PC-9 (cell line): ENCODE results near the gene PPP2R3B. TPM values are rescaled to one million over a fixed set of nuclear protein-coding genes. Genes with fewer than 3 reads are reported as not detected.

Source experiments
- BruUV-seq: library from RNA; stranded (reverse); fragments of 400-500 nt; replicated peaks from 2 replicates; lab custom pipeline; 2021; lab: Mats Ljungman, UMichigan
- CTCF ChIA-PET: fragments of 300-600 bp; sonication (Branson Sonifier 250); formaldehyde crosslinking; loops from one replicate; lab custom pipeline; 2022; ENCODE audit warnings: antibody characterized with exemption; lab: Charles Lee
- POLR2A ChIA-PET: fragments of 300-600 bp; sonication (Branson Sonifier 250); formaldehyde crosslinking; loops from one replicate; lab custom pipeline; 2022; ENCODE audit warnings: antibody characterized with exemption; ENCODE audit not compliant: unreplicated experiment; lab: Charles Lee
- DNase-seq, 2 experiments: peaks; one replicate each; pipeline versions ENCODE4 v3.0.0 to v3.0.0-alpha.2; 2015 to 2022; ENCODE audit warnings: mixed read lengths in 1 of 2
- H2AFZ ChIP-seq: fragments of 200-600 bp; sonication (generic); 2 replicates; pipeline ENCODE4 v1.8.1; 2017; ENCODE audit warnings: antibody characterized with exemption
- H3F3A ChIP-seq: fragments of 200-600 bp; sonication (generic); 2 replicates; pipeline ENCODE4 v1.8.1; 2017; ENCODE audit warnings: antibody characterized with exemption, mild to moderate bottlenecking, low read depth; ENCODE audit not compliant: insufficient read depth
- H3K27ac ChIP-seq: fragments of 200-600 bp; sonication (generic); 2 replicates; pipeline ENCODE4 v1.6.1; 2016; ENCODE audit warnings: mixed run types
- H3K27me3 ChIP-seq: fragments of 200-600 bp; sonication (generic); 2 replicates; pipeline ENCODE4 v1.6.1; 2016; ENCODE audit warnings: low read depth, mixed run types; ENCODE audit not compliant: insufficient read depth
- H3K36me3 ChIP-seq: fragments of 200-600 bp; sonication (generic); 2 replicates; pipeline ENCODE4 v1.6.1; 2016; ENCODE audit warnings: low read depth, mixed run types
- H3K4me1 ChIP-seq: fragments of 200-600 bp; sonication (generic); replicated peaks from 2 replicates; pipeline ENCODE4 v1.6.1; 2016; ENCODE audit warnings: mixed run types; ENCODE audit not compliant: insufficient read depth
- H3K4me2 ChIP-seq: fragments of 200-600 bp; sonication (generic); 2 replicates; pipeline ENCODE4 v1.6.1; 2017; ENCODE audit warnings: mixed run types
- H3K4me3 ChIP-seq: fragments of 200-600 bp; sonication (generic); 2 replicates; pipeline ENCODE4 v1.6.1; 2016; ENCODE audit warnings: mixed run types
- H3K79me2 ChIP-seq: fragments of 200-600 bp; sonication (generic); 2 replicates; pipeline ENCODE4 v1.6.1; 2017; ENCODE audit warnings: low read depth, mixed run types
- H3K9me2 ChIP-seq: fragments of 200-600 bp; sonication (generic); 2 replicates; pipeline ENCODE4 v1.8.1; 2017; ENCODE audit warnings: mild to moderate bottlenecking; ENCODE audit not compliant: insufficient read depth
- H3K9me3 ChIP-seq: fragments of 200-600 bp; sonication (generic); 2 replicates; pipeline ENCODE4 v1.8.1; 2016; ENCODE audit warnings: low read depth; ENCODE audit not compliant: insufficient read depth
- H4K20me1 ChIP-seq: fragments of 200-600 bp; sonication (generic); 2 replicates; pipeline ENCODE4 v1.8.1; 2017; ENCODE audit not compliant: insufficient read depth
- CTCF ChIP-seq: fragments of 200-600 bp; sonication (generic); conservative IDR thresholded peaks from 2 replicates; pipeline ENCODE4 v1.6.1; 2017; ENCODE audit warnings: mixed run types, antibody characterized with exemption, mild to moderate bottlenecking, moderate library complexity
- EZH2 ChIP-seq: fragments of 200-600 bp; sonication (generic); IDR thresholded peaks from 2 replicates; pipeline ENCODE4 v1.8.0; 2017; ENCODE audit warnings: antibody characterized with exemption, low read depth
- intact Hi-C: fragments of 100-400 bp; cut with micrococcal nuclease; formaldehyde crosslinking; loops from one replicate; pipeline ENCODE4 v1.10.0; 2022; ENCODE audit not compliant: unreplicated experiment
- total RNA-seq: library from RNA; stranded (reverse); gene quantifications from 2 replicates; pipeline ENCODE4 v1.2.3, GENCODE V29; 2021

PPP2R3B gene
- total RNA-seq, 1 experiment from 2014 or later, result 32.5 TPM

- ChIA-PET POLR2A (no interaction called here), CTCF (no interaction called here)
- Histone ChIP-seq H3K27ac (no peak overlapping the region), H3K4me2 (no peak overlapping the region), H4K20me1 (no peaks in the 10 kb centered on the region), H3K36me3 (no peaks in the 10 kb centered on the region), H3K9me2 (no peaks in the 10 kb centered on the region), H3K79me2 (peaks cover 13% of the 10 kb centered on the region; the same call in 1 of the 2 replicates), H3K4me1 (no peaks in the 10 kb centered on the region), H2AFZ (no peak overlapping the region), H3K27me3 (no peaks in the 10 kb centered on the region), H3F3A (no peaks in the 10 kb centered on the region), H3K4me3 (no peak overlapping the region), H3K9me3 (no peaks in the 10 kb centered on the region)
- BruUV-seq, result no TSS peak
- intact Hi-C loops, result no loop called here
- no peak for DNase-seq
- TF ChIP-seq EZH2 (no peak), CTCF (no peak)
Measured at GRCh38 chrX:316351-317325, 70.1 kb downstream of the PPP2R3B start.

- no peak for DNase-seq
- Histone ChIP-seq H3F3A (no peaks in the 10 kb centered on the region), H3K4me3 (no peak overlapping the region), H2AFZ (no peak overlapping the region), H3K9me3 (no peaks in the 10 kb centered on the region), H3K4me1 (no peaks in the 10 kb centered on the region), H3K27ac (no peak overlapping the region), H4K20me1 (no peaks in the 10 kb centered on the region), H3K27me3 (no peaks in the 10 kb centered on the region), H3K9me2 (no peaks in the 10 kb centered on the region), H3K4me2 (no peak overlapping the region), H3K79me2 (peaks cover 10% of the 10 kb centered on the region; the same call in 1 of the 2 replicates), H3K36me3 (no peaks in the 10 kb centered on the region)
- BruUV-seq, result no TSS peak
- TF ChIP-seq CTCF (no peak), EZH2 (no peak)
- POLR2A ChIA-PET, result no interaction called here
- CTCF ChIA-PET, result no interaction called here
- intact Hi-C loops, result no loop called here
Measured at GRCh38 chrX:314781-315595, 71.7 kb downstream of the PPP2R3B start.

- Histone ChIP-seq H3K27ac (no peak overlapping the region), H3K9me3 (no peaks in the 10 kb centered on the region), H3K4me3 (no peak overlapping the region), H3K79me2 (peaks cover 10% of the 10 kb centered on the region; the same call in 1 of the 2 replicates), H3K4me1 (no peaks in the 10 kb centered on the region), H3K9me2 (no peaks in the 10 kb centered on the region), H3K36me3 (no peaks in the 10 kb centered on the region), H2AFZ (no peak overlapping the region), H4K20me1 (no peaks in the 10 kb centered on the region), H3F3A (no peaks in the 10 kb centered on the region), H3K4me2 (no peak overlapping the region), H3K27me3 (no peaks in the 10 kb centered on the region)
- TF ChIP-seq EZH2, result no peak
- TF ChIP-seq CTCF, result no peak
- POLR2A ChIA-PET, result no interaction called here
- DNase-seq, result no peak
- CTCF ChIA-PET, result no interaction called here
- no TSS peak for BruUV-seq
- intact Hi-C loops, result no loop called here
Measured at GRCh38 chrX:314049-314448, 72.7 kb downstream of the PPP2R3B start.
